Measurements from ENCODE around the gene HYAL1. TPM values are rescaled to one million over a fixed set of nuclear protein-coding genes. Genes with fewer than 3 reads are reported as not detected.
A peak's percentile ranks its signal among the peaks of the same experiment; 100 is the strongest.
"Not testable (repeated sequence)": the region's sequence is repeated elsewhere in the genome, so short reads cannot be mapped to it uniquely, and the experiment has no call there.

Gene HYAL1
- total and polyA plus RNA-seq, 9 donors: 0.86 to 2.5 (median 1.7) TPM

DNA sequence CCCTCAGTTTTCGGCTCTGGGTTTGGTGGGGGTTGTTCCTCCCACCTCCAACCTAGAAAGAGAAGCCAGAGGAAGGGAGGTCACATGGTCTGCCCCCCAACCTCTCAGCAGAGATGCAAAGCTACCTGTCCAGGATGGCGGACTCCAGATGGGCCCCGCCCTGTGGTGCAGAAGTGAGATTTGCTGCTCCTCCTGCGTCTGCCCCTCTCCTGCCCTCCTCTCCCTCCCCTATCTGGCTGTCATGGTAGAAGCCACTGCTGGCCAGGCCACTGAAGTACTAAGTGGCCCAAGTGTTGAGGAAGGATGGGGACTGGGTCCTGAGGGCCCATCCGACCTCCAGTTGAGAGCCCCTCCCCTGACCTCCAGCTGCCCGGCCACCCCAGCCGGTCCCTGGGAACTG, 36.5 kb downstream of the HYAL1 start:
- no peaks in the 10 kb centered on the region for H3K27me3 ChIP-seq (ENCODE audit: control insufficient read depth, insufficient read depth, low read length)
- H3K4me1 ChIP-seq (ENCODE audit: control insufficient read depth, insufficient read depth, low read length): peaks cover 97% of the 10 kb centered on the region
- no peak for DNase-seq
- peak overlapping the region; percentile 31 for H3K4me3 ChIP-seq (ENCODE audit: low read length)
- WGBS (ENCODE audit: insufficient coverage): no CpG with 5 or more reads among the region's 7 CpGs
- H3K9me3 ChIP-seq (replicated peaks; ENCODE audit: control insufficient read depth, low read depth, low read length): no peaks in the 10 kb centered on the region
- peak overlapping the region; percentile 96 for H3K27ac ChIP-seq (ENCODE audit: low read length)
- H3K36me3 ChIP-seq (ENCODE audit: control insufficient read depth, insufficient read depth, low read length): peaks cover 16% of the 10 kb centered on the region

DNA sequence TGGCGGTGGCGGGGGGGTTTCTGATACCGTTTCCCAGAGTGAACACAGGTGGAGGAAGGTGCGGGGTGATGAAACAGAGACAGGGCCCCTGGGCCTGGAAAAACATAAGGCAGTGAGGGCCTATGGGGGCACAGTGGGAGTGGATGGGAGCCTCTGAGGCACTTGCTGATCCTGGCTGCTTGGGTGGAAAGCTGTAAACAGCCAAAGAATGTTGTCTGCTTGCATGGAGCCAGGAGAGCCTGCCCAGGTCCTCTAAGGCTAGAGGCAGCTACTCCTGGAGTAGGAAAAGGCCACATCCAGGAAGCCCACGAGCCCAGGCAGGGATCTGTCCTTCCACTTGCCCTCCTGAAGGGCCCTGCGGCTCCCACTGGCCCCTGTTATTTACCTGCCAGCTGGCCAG, 37.4 kb downstream of the HYAL1 start:
- peaks cover 8% of the 10 kb centered on the region for H3K36me3 ChIP-seq (ENCODE audit: control insufficient read depth, insufficient read depth, low read length)
- no peak overlapping the region for H3K4me3 ChIP-seq (ENCODE audit: low read length)
- DNase-seq: peak; percentile 66
- no peaks in the 10 kb centered on the region for H3K27me3 ChIP-seq (ENCODE audit: control insufficient read depth, insufficient read depth, low read length)
- peak overlapping the region; percentile 96 for H3K27ac ChIP-seq (ENCODE audit: low read length)
- 66% methylated on average over 6 of the region's 6 CpGs for WGBS (ENCODE audit: insufficient coverage)
- peaks cover 97% of the 10 kb centered on the region for H3K4me1 ChIP-seq (ENCODE audit: control insufficient read depth, insufficient read depth, low read length)
- no peaks in the 10 kb centered on the region for H3K9me3 ChIP-seq (replicated peaks; ENCODE audit: control insufficient read depth, low read depth, low read length)

DNA sequence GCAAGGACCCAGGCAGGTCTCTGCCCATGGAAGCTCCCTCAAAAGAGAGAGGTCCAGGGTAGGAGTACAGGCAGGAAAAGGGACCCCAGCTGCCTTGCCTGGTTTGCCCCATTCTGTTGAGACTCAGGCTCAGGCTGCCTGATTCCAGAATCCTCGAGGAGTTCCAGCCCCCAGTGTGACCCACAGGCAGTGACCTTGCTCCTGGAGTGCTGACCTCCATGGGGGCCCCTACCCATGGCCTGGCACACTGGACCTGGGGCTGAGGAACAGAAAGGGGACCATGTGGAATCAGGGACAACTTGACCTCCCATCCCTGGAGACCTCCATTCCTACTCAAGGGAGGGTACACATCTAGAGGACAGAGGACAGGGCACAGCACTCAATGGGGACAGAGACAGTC, 37.8 kb downstream of the HYAL1 start:
- DNase-seq: no peak
- Histone ChIP-seq H3K27me3 (ENCODE audit: control insufficient read depth, insufficient read depth, low read length) (no peaks in the 10 kb centered on the region), H3K4me3 (ENCODE audit: low read length) (no peak overlapping the region), H3K27ac (ENCODE audit: low read length) (peak overlapping the region; percentile 96), H3K4me1 (ENCODE audit: control insufficient read depth, insufficient read depth, low read length) (peaks cover 97% of the 10 kb centered on the region), H3K36me3 (ENCODE audit: control insufficient read depth, insufficient read depth, low read length) (peaks cover 5% of the 10 kb centered on the region), H3K9me3 (replicated peaks; ENCODE audit: control insufficient read depth, low read depth, low read length) (no peaks in the 10 kb centered on the region)
- WGBS (ENCODE audit: insufficient coverage): 50% methylated on average over 1 of the region's 1 CpG

DNA sequence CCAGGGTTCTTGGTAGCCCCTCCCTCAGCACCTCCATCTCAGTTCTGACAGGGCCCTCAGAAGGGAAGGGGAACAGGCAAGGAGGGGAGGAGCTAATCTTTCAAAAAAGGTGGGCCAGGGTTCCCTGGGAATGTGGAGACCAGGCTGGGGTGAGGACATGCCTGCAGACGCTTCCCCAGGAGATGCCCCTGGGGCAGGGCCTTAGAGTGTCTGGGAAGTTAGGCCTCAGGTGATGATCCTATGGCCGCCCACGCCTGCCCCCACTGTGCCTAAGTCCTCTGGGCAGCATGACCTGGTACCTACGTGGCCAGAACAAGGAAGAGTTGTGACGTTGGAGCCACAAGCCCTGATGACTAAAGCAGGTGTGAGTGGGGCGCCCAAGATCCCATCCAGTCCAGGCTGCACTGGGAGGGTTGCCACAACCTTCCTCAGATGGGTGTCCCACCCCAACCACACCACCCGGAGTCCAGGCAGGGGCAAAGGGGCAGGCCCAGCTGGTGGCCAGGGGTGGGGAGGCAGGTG, 38.3 kb downstream of the HYAL1 start:
- H3K4me1 ChIP-seq (ENCODE audit: control insufficient read depth, insufficient read depth, low read length): peaks cover 96% of the 10 kb centered on the region
- DNase-seq: peak; percentile 68
- no peaks in the 10 kb centered on the region for H3K27me3 ChIP-seq (ENCODE audit: control insufficient read depth, insufficient read depth, low read length)
- H3K27ac ChIP-seq (ENCODE audit: low read length): peak overlapping the region; percentile 96
- WGBS (ENCODE audit: insufficient coverage): 33% methylated on average over 3 of the region's 7 CpGs
- no peaks in the 10 kb centered on the region for H3K9me3 ChIP-seq (replicated peaks; ENCODE audit: control insufficient read depth, low read depth, low read length)
- peaks cover 5% of the 10 kb centered on the region for H3K36me3 ChIP-seq (ENCODE audit: control insufficient read depth, insufficient read depth, low read length)
- H3K4me3 ChIP-seq (ENCODE audit: low read length): no peak overlapping the region

DNA sequence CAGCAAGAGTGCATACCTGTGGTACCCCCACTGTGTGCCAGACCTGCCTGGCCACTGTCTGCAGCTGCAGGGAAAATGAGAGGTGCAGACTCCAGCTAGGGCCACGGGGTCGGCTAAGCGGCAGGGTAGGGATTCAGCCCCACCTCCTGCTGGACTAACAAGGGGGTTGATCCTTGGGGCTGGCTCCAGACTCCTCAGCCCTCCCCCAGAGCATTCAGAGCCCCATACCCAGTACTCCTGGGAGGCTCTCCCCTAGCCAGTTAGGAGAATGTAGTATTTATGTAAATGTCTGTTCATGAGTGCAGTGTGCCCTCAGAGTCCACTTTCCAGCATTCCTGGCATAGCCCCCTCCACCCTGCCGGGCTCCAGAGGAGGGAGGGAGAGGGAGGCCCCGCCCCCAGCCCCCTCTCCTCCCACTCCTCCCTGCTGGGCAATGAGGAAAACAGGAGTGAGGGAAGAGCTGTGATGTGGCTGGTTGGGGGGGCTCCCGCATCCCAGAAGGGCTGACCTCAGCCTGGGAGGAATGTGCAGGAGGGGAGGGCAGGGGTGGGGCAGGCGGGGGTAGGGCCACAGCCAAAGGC, 38.9 kb downstream of the HYAL1 start:
- Histone ChIP-seq H3K4me1 (ENCODE audit: control insufficient read depth, insufficient read depth, low read length) (peaks cover 94% of the 10 kb centered on the region), H3K4me3 (ENCODE audit: low read length) (no peak overlapping the region), H3K9me3 (replicated peaks; ENCODE audit: control insufficient read depth, low read depth, low read length) (no peaks in the 10 kb centered on the region), H3K27me3 (ENCODE audit: control insufficient read depth, insufficient read depth, low read length) (no peaks in the 10 kb centered on the region), H3K36me3 (ENCODE audit: control insufficient read depth, insufficient read depth, low read length) (peaks cover 5% of the 10 kb centered on the region), H3K27ac (ENCODE audit: low read length) (peak overlapping the region; percentile 96)
- 11% methylated on average over 3 of the region's 7 CpGs for WGBS (ENCODE audit: insufficient coverage)
- DNase-seq: peak; percentile 98

DNA sequence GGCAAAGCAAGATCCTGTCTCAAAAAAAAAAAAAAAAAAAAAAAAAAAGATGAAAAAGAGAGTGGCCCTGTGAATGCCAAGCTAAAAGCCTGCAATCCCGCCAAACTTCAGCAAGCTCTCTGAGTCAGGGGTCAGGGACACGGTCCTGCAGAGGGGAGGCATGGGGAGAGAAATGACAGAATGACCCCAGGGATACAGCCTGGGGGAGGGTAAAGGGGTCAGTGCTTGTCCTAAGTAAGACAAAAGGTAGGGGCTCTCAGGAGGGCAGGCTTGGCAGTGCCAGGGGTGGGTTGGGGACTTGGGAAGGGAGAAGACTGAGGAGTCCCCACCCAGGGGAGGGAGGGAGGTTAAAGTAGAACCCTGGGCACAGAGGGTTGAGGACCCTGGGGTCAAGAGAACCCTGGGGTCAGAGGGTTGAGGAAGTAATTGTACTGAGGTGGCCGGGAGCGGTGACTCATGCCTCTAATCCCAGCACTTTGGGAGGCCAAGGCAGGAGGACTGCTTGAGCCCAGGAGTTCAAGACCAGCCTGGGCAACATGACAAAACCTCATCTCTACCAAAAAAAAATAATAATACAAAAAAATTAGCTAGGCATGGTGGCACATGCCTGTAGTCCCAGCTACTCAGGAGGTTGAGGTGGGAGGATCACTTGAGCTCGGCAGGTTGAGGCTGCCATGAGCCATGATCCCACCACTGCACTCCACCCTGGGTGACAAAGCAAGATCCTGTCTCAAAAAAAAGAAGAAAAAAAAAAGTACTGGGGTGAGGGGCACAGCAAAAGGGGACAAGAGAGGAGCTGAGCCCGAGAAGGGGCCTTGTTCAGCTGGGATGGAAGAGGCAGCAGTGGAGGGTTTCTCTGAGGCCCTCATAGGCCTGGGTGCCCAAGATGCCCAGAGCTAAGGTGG, 39.6 kb downstream of the HYAL1 start:
- H3K27ac ChIP-seq (ENCODE audit: low read length): peak overlapping the region; percentile 96
- H3K36me3 ChIP-seq (ENCODE audit: control insufficient read depth, insufficient read depth, low read length): peaks cover 12% of the 10 kb centered on the region
- DNase-seq: no peak
- WGBS (ENCODE audit: insufficient coverage): 59% methylated on average over 3 of the region's 6 CpGs
- H3K9me3 ChIP-seq (replicated peaks; ENCODE audit: control insufficient read depth, low read depth, low read length): no peaks in the 10 kb centered on the region
- no peak overlapping the region for H3K4me3 ChIP-seq (ENCODE audit: low read length)
- H3K27me3 ChIP-seq (ENCODE audit: control insufficient read depth, insufficient read depth, low read length): no peaks in the 10 kb centered on the region
- peaks cover 94% of the 10 kb centered on the region for H3K4me1 ChIP-seq (ENCODE audit: control insufficient read depth, insufficient read depth, low read length)

DNA sequence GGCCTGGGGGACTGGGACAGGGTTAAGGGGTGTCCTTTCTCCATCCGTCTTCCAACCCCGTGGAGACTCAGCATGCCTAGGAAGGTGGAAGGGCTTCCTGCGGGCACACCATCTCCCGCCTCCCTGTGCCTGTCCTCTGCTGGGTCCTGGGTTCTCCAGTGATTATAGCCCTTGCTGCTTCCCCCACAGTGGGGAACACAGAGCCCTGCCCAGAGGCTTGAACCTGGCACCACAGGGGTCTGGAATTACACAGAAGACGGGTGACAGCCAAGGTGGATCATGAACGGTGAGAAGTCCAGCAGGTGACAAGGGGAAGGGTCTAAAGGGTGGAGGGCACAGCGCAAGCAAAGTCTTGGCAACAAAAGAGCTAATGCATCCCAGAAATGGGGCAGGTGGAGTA, 40.6 kb downstream of the HYAL1 start:
- peaks cover 21% of the 10 kb centered on the region for H3K36me3 ChIP-seq (ENCODE audit: control insufficient read depth, insufficient read depth, low read length)
- DNase-seq: no peak
- H3K4me3 ChIP-seq (ENCODE audit: low read length): no peak overlapping the region
- WGBS (ENCODE audit: insufficient coverage): 64% methylated on average over 2 of the region's 7 CpGs
- no peaks in the 10 kb centered on the region for H3K9me3 ChIP-seq (replicated peaks; ENCODE audit: control insufficient read depth, low read depth, low read length)
- H3K4me1 ChIP-seq (ENCODE audit: control insufficient read depth, insufficient read depth, low read length): peaks cover 92% of the 10 kb centered on the region
- H3K27me3 ChIP-seq (ENCODE audit: control insufficient read depth, insufficient read depth, low read length): no peaks in the 10 kb centered on the region
- H3K27ac ChIP-seq (ENCODE audit: low read length): peak overlapping the region; percentile 61

DNA sequence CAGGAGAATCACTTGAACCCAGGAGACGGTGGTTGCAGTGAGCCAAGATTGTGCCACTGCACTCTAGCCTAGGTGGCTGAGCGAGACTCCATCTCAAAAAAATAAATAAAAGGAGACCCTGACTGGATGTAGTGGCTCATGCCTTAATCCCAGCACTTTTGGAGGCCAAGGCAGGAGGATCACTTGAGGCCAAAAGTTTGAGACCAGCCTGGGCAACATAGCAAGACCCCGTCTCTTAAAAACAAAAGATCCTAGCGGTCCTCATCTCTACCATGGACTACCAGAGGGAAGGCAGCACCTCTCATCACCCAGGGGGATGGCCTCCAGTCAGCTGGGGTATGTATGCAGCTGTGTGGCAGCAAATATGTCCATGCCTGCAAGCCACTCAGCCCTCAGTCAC, 41.2 kb downstream of the HYAL1 start:
- no CpG with 5 or more reads among the region's 4 CpGs for WGBS (ENCODE audit: insufficient coverage)
- Histone ChIP-seq H3K36me3 (ENCODE audit: control insufficient read depth, insufficient read depth, low read length) (peaks cover 27% of the 10 kb centered on the region), H3K27ac (ENCODE audit: low read length) (peak overlapping the region; percentile 99), H3K4me1 (ENCODE audit: control insufficient read depth, insufficient read depth, low read length) (peaks cover 91% of the 10 kb centered on the region)
- H3K27me3 ChIP-seq (ENCODE audit: control insufficient read depth, insufficient read depth, low read length); H3K9me3 ChIP-seq (replicated peaks; ENCODE audit: control insufficient read depth, low read depth, low read length); DNase-seq; H3K4me3 ChIP-seq (ENCODE audit: low read length): not testable (repeated sequence)

DNA sequence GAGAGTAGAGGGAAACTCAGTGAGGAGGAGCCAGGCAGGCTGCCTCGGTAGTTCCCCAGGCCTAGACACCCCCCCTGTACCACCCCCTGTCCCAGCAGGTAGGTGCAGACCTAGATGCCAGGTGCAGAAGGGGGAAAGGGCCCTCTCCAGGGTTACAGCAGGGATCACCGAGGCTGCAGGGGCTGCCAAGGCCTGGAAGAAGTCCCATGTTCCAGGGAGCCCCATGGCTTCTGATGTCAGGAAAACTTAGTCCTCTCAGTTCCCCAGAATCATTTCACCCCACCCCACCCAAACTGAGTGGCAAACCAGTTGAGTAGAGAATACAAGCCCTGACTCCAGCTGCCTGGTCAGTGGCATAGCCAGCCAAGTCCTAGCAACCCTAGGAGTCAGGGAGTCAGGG, 41.9 kb downstream of the HYAL1 start:
- no peak for DNase-seq
- no peaks in the 10 kb centered on the region for H3K9me3 ChIP-seq (replicated peaks; ENCODE audit: control insufficient read depth, low read depth, low read length)
- H3K27ac ChIP-seq (ENCODE audit: low read length): peak overlapping the region; percentile 99
- H3K4me3 ChIP-seq (ENCODE audit: low read length): peak overlapping the region; percentile 68
- WGBS (ENCODE audit: insufficient coverage): no CpG with 5 or more reads among the region's 2 CpGs
- H3K36me3 ChIP-seq (ENCODE audit: control insufficient read depth, insufficient read depth, low read length): peaks cover 34% of the 10 kb centered on the region
- no peaks in the 10 kb centered on the region for H3K27me3 ChIP-seq (ENCODE audit: control insufficient read depth, insufficient read depth, low read length)
- H3K4me1 ChIP-seq (ENCODE audit: control insufficient read depth, insufficient read depth, low read length): peaks cover 84% of the 10 kb centered on the region

DNA sequence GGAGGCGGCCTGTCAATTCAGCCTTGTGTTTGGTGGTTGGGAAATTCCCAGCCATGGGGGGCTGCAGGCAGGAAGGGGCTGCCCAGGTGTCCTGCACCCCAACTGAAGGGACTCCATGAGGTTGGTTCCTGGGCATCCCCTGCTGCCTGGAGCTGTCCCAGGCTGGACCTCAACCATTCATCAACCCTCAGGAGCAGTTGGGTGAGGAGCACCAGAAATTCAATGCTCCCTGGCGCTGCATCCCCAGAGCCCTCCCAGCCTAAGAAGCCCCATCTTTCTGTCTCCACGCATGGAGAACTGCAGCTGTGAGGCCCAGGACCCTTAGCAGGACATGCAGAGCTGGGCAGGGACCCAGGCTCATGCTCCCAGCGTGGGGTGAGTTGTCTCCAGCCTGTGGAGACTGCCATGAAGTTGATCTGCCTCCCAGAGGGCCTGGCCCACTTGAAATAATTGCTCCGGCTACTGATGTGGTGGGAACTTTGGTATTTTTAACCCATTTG, 42.4 kb downstream of the HYAL1 start:
- DNase-seq: no peak
- Histone ChIP-seq H3K4me1 (ENCODE audit: control insufficient read depth, insufficient read depth, low read length) (peaks cover 83% of the 10 kb centered on the region), H3K4me3 (ENCODE audit: low read length) (peak overlapping the region; percentile 68), H3K27me3 (ENCODE audit: control insufficient read depth, insufficient read depth, low read length) (no peaks in the 10 kb centered on the region), H3K27ac (ENCODE audit: low read length) (peak overlapping the region; percentile 99), H3K36me3 (ENCODE audit: control insufficient read depth, insufficient read depth, low read length) (peaks cover 39% of the 10 kb centered on the region), H3K9me3 (replicated peaks; ENCODE audit: control insufficient read depth, low read depth, low read length) (no peaks in the 10 kb centered on the region)
- WGBS (ENCODE audit: insufficient coverage): 48% methylated on average over 3 of the region's 5 CpGs
